Measurements from ENCODE around the gene TFPI2. TPM values are rescaled to one million over a fixed set of nuclear protein-coding genes. Genes with fewer than 3 reads are reported as not detected.

TFPI2 gene
- polyA plus RNA-seq = under 1 TPM; 0.38 to 0.39 TPM

DNA sequence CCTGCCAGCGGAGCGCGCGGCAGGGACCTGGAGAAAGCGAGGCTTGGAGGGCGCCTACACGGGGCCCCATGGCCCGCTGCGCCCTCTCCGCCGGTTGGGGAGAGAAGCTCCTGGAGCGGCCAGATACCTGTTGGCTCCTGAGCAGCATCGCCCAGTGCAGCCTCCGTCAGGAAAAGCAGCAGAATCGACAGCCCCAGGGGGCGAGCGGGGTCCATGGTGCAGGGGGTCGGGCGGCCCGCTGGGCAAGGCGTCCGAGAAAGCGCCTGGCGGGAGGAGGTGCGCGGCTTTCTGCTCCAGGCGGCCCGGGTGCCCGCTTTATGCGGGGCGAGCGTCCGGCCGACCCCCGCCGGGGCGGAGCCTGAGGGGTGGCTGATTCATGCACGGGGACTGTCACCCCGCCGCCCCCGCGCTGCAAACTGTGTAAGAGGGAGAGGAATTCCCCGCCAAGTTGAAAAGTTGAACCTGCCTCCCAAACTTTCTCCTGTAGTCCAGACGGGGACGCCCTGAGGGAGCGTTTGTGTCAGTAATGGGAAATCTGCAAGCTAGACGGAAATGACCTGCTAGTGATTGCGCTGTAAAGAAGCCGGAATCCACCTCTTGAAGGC lies at the start of gene TFPI2:
Gene TFPI2 (minus strand): TSS at position 290 of the 605 bp plus-strand sequence. CDS start 75 bp downstream, at position 215.
- 1% methylated on average over 49 of the region's 49 CpGs for WGBS, 2 donors
- Histone ChIP-seq H3K27ac (ENCODE audit: low read depth in 2 of 2, low read length in 1 of 2) (no peak within 1 kb of the TSS), H3K27me3 (ENCODE audit: control insufficient read depth in 1 of 2, insufficient read depth in 2 of 2, low read length in 2 of 2) (no peaks in the 10 kb centered on the region), H3K9me3 (ENCODE audit: control insufficient read depth in 2 of 2, insufficient read depth in 1 of 2, low read depth in 1 of 2, low read length in 1 of 2) (no peaks in the 10 kb centered on the region), H3K4me1 (ENCODE audit: control insufficient read depth in 2 of 2, insufficient read depth in 2 of 2, low read length in 1 of 2) (no peaks in the 10 kb centered on the region), H3K36me3 (ENCODE audit: control insufficient read depth in 2 of 2, insufficient read depth in 2 of 2, low read length in 1 of 2) (no peaks in the 10 kb centered on the region), H3K4me3 (ENCODE audit: low read depth in 1 of 2, low read length in 2 of 2) (peak within 1 kb of the TSS; percentile 34 to 37)

DNA sequence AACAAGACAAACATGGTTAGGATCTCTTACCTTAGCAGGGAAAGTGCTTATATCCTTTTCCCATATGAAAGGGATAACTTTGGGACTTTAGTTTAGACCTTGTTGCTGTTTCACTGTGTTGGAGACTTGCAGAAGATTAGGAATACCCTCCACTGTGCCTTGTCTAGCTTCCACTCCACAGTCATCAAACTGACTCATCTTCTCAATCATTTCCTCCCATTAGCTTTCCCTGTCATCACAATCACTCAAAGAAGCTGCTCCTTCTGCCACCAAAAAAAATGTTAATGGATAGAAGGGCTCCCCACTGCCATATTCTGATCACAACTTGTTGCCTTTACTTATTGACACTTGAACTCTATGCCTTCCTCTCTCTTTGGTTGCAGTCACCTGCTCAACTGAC lies 47.7 kb upstream of the TFPI2 start:
- no peaks in the 10 kb centered on the region for H3K36me3 ChIP-seq (ENCODE audit: control insufficient read depth in 2 of 2, insufficient read depth in 2 of 2, low read length in 1 of 2)
- no peaks in the 10 kb centered on the region for H3K9me3 ChIP-seq (ENCODE audit: control insufficient read depth in 2 of 2, insufficient read depth in 1 of 2, low read depth in 1 of 2, low read length in 1 of 2)
- H3K4me3 ChIP-seq (ENCODE audit: low read depth in 1 of 2, low read length in 2 of 2) = no peak overlapping the region
- H3K27ac ChIP-seq (ENCODE audit: low read depth in 2 of 2, low read length in 1 of 2) = no peak overlapping the region
- H3K27me3 ChIP-seq (ENCODE audit: control insufficient read depth in 1 of 2, insufficient read depth in 2 of 2, low read length in 2 of 2) = no peaks in the 10 kb centered on the region
- H3K4me1 ChIP-seq (ENCODE audit: control insufficient read depth in 2 of 2, insufficient read depth in 2 of 2, low read length in 1 of 2) = no peaks in the 10 kb centered on the region

- WGBS, 2 donors = 74 to 84% methylated on average over 1 of the region's 1 CpG
- Histone ChIP-seq H3K4me1 (ENCODE audit: control insufficient read depth in 2 of 2, insufficient read depth in 2 of 2, low read length in 1 of 2) (no peaks in the 10 kb centered on the region), H3K4me3 (ENCODE audit: low read depth in 1 of 2, low read length in 2 of 2) (no peak overlapping the region), H3K9me3 (ENCODE audit: control insufficient read depth in 2 of 2, insufficient read depth in 1 of 2, low read depth in 1 of 2, low read length in 1 of 2) (no peaks in the 10 kb centered on the region), H3K27ac (ENCODE audit: low read depth in 2 of 2, low read length in 1 of 2) (no peak overlapping the region), H3K36me3 (ENCODE audit: control insufficient read depth in 2 of 2, insufficient read depth in 2 of 2, low read length in 1 of 2) (no peaks in the 10 kb centered on the region), H3K27me3 (ENCODE audit: control insufficient read depth in 1 of 2, insufficient read depth in 2 of 2, low read length in 2 of 2) (no peaks in the 10 kb centered on the region)
Measured at GRCh38 chr7:93937818-93938217, 47.3 kb upstream of the TFPI2 start.

DNA sequence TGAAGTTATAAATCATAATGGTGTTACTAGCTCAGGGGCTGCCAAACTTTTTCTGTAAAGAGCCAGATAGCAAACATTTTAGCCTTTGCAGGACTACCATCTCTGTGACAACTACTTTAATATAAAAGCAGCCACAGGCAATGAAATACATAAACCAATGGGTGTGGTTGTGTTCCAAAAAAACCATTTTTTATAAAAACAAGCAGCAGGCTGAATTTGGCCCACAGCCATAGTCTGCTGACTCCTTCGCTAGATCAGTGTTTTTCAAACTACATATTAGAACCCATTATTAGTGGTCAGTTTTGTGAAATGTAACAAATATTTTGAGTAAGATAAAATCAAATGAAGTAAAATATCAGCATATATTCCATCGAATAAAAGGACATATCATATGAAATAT lies 44.5 kb upstream of the TFPI2 start:
- no peaks in the 10 kb centered on the region for H3K9me3 ChIP-seq (ENCODE audit: control insufficient read depth in 2 of 2, insufficient read depth in 1 of 2, low read depth in 1 of 2, low read length in 1 of 2)
- H3K36me3 ChIP-seq (ENCODE audit: control insufficient read depth in 2 of 2, insufficient read depth in 2 of 2, low read length in 1 of 2) = no peaks in the 10 kb centered on the region
- H3K4me3 ChIP-seq (ENCODE audit: low read depth in 1 of 2, low read length in 2 of 2) = no peak overlapping the region
- H3K4me1 ChIP-seq (ENCODE audit: control insufficient read depth in 2 of 2, insufficient read depth in 2 of 2, low read length in 1 of 2) = no peaks in the 10 kb centered on the region
- WGBS, 2 donors = 70 to 75% methylated on average over 2 of the region's 2 CpGs
- H3K27me3 ChIP-seq (ENCODE audit: control insufficient read depth in 1 of 2, insufficient read depth in 2 of 2, low read length in 2 of 2) = no peaks in the 10 kb centered on the region
- no peak overlapping the region for H3K27ac ChIP-seq (ENCODE audit: low read depth in 2 of 2, low read length in 1 of 2)

- 85 to 94% methylated on average over 3 of the region's 3 CpGs for WGBS, 2 donors
- Histone ChIP-seq H3K4me3 (ENCODE audit: low read depth in 1 of 2, low read length in 2 of 2) (no peak overlapping the region), H3K27me3 (ENCODE audit: control insufficient read depth in 1 of 2, insufficient read depth in 2 of 2, low read length in 2 of 2) (no peaks in the 10 kb centered on the region), H3K4me1 (ENCODE audit: control insufficient read depth in 2 of 2, insufficient read depth in 2 of 2, low read length in 1 of 2) (no peaks in the 10 kb centered on the region), H3K36me3 (ENCODE audit: control insufficient read depth in 2 of 2, insufficient read depth in 2 of 2, low read length in 1 of 2) (no peaks in the 10 kb centered on the region), H3K9me3 (ENCODE audit: control insufficient read depth in 2 of 2, insufficient read depth in 1 of 2, low read depth in 1 of 2, low read length in 1 of 2) (no peaks in the 10 kb centered on the region), H3K27ac (ENCODE audit: low read depth in 2 of 2, low read length in 1 of 2) (no peak overlapping the region)
Measured at GRCh38 chr7:93933156-93933555, 42.6 kb upstream of the TFPI2 start.

GRCh38 chr7:93931655-93932054 lies 41.1 kb upstream of the TFPI2 start:
- Histone ChIP-seq H3K4me3 (ENCODE audit: low read depth in 1 of 2, low read length in 2 of 2) (no peak overlapping the region), H3K36me3 (ENCODE audit: control insufficient read depth in 2 of 2, insufficient read depth in 2 of 2, low read length in 1 of 2) (no peaks in the 10 kb centered on the region), H3K9me3 (ENCODE audit: control insufficient read depth in 2 of 2, insufficient read depth in 1 of 2, low read depth in 1 of 2, low read length in 1 of 2) (no peaks in the 10 kb centered on the region), H3K27me3 (ENCODE audit: control insufficient read depth in 1 of 2, insufficient read depth in 2 of 2, low read length in 2 of 2) (no peaks in the 10 kb centered on the region), H3K27ac (ENCODE audit: low read depth in 2 of 2, low read length in 1 of 2) (no peak overlapping the region), H3K4me1 (ENCODE audit: control insufficient read depth in 2 of 2, insufficient read depth in 2 of 2, low read length in 1 of 2) (no peaks in the 10 kb centered on the region)
- 67 to 71% methylated on average over 3 of the region's 3 CpGs for WGBS, 2 donors

DNA sequence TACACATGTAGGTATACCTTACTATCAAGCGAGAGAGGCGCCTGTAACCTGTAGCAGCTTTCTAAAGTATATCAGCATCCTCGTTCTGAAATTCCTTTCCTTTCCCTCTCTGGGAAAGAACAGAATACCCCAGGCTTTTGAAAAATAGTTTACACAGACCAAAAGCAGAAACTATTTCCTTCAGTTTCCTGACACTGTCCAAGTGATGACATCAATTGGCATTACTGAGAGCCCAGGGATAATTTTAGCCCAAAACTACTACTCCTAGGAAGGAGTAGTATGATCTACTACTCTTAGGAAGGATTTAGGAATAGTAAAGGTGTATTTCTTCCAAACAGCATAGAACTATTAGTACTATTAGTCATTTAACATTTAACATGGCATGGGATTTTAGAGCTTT lies 37.0 kb upstream of the TFPI2 start:
- no peaks in the 10 kb centered on the region for H3K36me3 ChIP-seq (ENCODE audit: control insufficient read depth in 2 of 2, insufficient read depth in 2 of 2, low read length in 1 of 2)
- WGBS, 2 donors = 75 to 81% methylated on average over 3 of the region's 3 CpGs
- H3K27me3 ChIP-seq (ENCODE audit: control insufficient read depth in 1 of 2, insufficient read depth in 2 of 2, low read length in 2 of 2) = no peaks in the 10 kb centered on the region
- no peak overlapping the region for H3K27ac ChIP-seq (ENCODE audit: low read depth in 2 of 2, low read length in 1 of 2)
- no peak overlapping the region for H3K4me3 ChIP-seq (ENCODE audit: low read depth in 1 of 2, low read length in 2 of 2)
- no peaks in the 10 kb centered on the region for H3K9me3 ChIP-seq (ENCODE audit: control insufficient read depth in 2 of 2, insufficient read depth in 1 of 2, low read depth in 1 of 2, low read length in 1 of 2)
- H3K4me1 ChIP-seq (ENCODE audit: control insufficient read depth in 2 of 2, insufficient read depth in 2 of 2, low read length in 1 of 2) = no peaks in the 10 kb centered on the region

DNA sequence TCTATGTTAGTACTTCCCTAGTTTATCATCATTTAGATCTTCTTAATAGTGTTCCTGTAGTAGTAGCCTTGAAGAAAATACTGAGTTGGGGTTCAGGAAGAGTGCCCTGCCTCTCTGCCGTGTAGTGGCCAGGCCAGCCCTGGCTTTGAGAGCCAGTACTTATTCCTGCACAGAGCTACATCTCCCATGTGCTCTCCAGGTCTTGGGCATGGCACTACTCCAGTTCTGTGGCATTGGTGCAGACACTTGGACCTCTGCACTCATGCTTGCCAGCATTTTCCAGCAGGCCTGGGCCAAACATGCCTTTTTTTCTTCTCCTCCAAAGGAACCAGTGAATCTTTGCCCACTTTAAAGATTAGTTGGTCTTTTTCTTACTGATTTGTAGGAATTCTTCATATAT lies 36.2 kb upstream of the TFPI2 start:
- WGBS, 2 donors = 67 to 74% methylated on average over 1 of the region's 1 CpG

DNA sequence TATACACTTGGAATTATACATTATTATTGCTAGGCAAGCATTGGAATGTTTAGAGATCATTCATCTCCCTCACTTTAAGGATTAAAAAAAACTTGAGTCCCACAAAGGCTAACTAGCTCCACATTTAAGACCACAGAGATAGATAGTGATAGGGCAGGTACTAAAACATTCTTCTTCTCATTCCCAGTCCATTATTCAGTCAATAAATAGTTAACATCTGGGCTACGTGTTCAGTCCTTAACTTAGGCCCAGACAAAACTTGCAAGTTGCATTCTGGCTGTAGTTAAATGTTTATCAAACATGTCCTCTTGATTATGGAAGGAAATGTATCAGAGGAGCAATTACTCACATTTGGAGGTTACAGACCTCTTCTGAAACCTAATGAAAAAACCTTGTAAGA lies 33.4 kb upstream of the TFPI2 start:
- H3K9me3 ChIP-seq (ENCODE audit: control insufficient read depth in 2 of 2, insufficient read depth in 1 of 2, low read depth in 1 of 2, low read length in 1 of 2) = no peaks in the 10 kb centered on the region
- no peaks in the 10 kb centered on the region for H3K36me3 ChIP-seq (ENCODE audit: control insufficient read depth in 2 of 2, insufficient read depth in 2 of 2, low read length in 1 of 2)
- H3K4me3 ChIP-seq (ENCODE audit: low read depth in 1 of 2, low read length in 2 of 2) = peak overlapping the region in 1 of 2 donors; percentile 38
- no peak overlapping the region for H3K27ac ChIP-seq (ENCODE audit: low read depth in 2 of 2, low read length in 1 of 2)
- WGBS, 2 donors = 36 to 38% methylated on average over 1 of the region's 1 CpG
- peaks cover 0 to 4% of the 10 kb centered on the region in 2 donors for H3K4me1 ChIP-seq (ENCODE audit: control insufficient read depth in 2 of 2, insufficient read depth in 2 of 2, low read length in 1 of 2)
- no peaks in the 10 kb centered on the region for H3K27me3 ChIP-seq (ENCODE audit: control insufficient read depth in 1 of 2, insufficient read depth in 2 of 2, low read length in 2 of 2)

More for the DNA sequence above, 36.2 kb upstream of the TFPI2 start:
- H3K27me3 ChIP-seq (ENCODE audit: control insufficient read depth in 1 of 2, insufficient read depth in 2 of 2, low read length in 2 of 2) = no peaks in the 10 kb centered on the region
- H3K27ac ChIP-seq (ENCODE audit: low read depth in 2 of 2, low read length in 1 of 2) = peak overlapping the region in 1 of 2 donors; percentile 3
- no peaks in the 10 kb centered on the region for H3K9me3 ChIP-seq (ENCODE audit: control insufficient read depth in 2 of 2, insufficient read depth in 1 of 2, low read depth in 1 of 2, low read length in 1 of 2)
- H3K36me3 ChIP-seq (ENCODE audit: control insufficient read depth in 2 of 2, insufficient read depth in 2 of 2, low read length in 1 of 2) = no peaks in the 10 kb centered on the region
- peaks cover 0 to 2% of the 10 kb centered on the region in 2 donors for H3K4me1 ChIP-seq (ENCODE audit: control insufficient read depth in 2 of 2, insufficient read depth in 2 of 2, low read length in 1 of 2)
- H3K4me3 ChIP-seq (ENCODE audit: low read depth in 1 of 2, low read length in 2 of 2) = no peak overlapping the region

DNA sequence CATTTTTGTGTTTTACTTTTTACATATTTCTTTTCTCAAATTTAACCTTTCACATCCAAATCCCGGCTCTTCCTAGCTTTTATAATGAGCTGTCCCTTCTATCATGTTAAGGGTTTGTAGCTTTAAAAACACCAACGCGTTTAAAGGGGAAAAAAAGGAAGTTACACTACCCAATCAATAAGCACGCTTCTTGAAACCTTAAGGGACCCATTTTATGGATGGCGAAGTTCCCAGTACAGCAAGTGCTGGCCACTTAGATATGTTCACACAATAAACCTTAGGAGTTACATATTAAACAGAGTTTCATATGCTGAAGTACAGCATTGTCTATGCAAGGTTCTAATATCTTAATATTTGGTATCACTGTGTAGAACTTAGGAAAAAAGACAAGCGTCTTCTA lies 32.7 kb upstream of the TFPI2 start:
- 54 to 58% methylated on average over 6 of the region's 6 CpGs for WGBS, 2 donors
- Histone ChIP-seq H3K4me3 (ENCODE audit: low read depth in 1 of 2, low read length in 2 of 2) (peak overlapping the region in 1 of 2 donors; percentile 38), H3K27ac (ENCODE audit: low read depth in 2 of 2, low read length in 1 of 2) (no peak overlapping the region), H3K4me1 (ENCODE audit: control insufficient read depth in 2 of 2, insufficient read depth in 2 of 2, low read length in 1 of 2) (peaks cover 0 to 4% of the 10 kb centered on the region in 2 donors), H3K36me3 (ENCODE audit: control insufficient read depth in 2 of 2, insufficient read depth in 2 of 2, low read length in 1 of 2) (no peaks in the 10 kb centered on the region), H3K27me3 (ENCODE audit: control insufficient read depth in 1 of 2, insufficient read depth in 2 of 2, low read length in 2 of 2) (no peaks in the 10 kb centered on the region), H3K9me3 (ENCODE audit: control insufficient read depth in 2 of 2, insufficient read depth in 1 of 2, low read depth in 1 of 2, low read length in 1 of 2) (no peaks in the 10 kb centered on the region)

All from esophagus (tissue), 2 donors.